CD4-positive, alpha-beta T cell treated with Interferon alpha-2 for 1 hour (primary cell): ENCODE results near the gene HDC.

Source experiments
- DNase-seq, 2 donors: peaks; one replicate each; pipeline ENCODE4 v3.0.0-alpha.2; 2020 to 2022

Gene HDC

GRCh38 chr15:50265620-50266019, at the start of gene HDC:
Gene HDC (minus strand): TSS chr15:50265726. CDS start chr15:50265623, 103 bp downstream.
- DNase-seq, result no peak

- no peak for DNase-seq
These were observed 47.1 kb upstream of the HDC start for GRCh38 chr15:50312636-50313035.

- no peak for DNase-seq
These were observed 42.3 kb upstream of the HDC start for GRCh38 chr15:50307799-50308198.

- DNase-seq, result no peak
These were observed 39.3 kb upstream of the HDC start for GRCh38 chr15:50304836-50305235.

GRCh38 chr15:50302581-50302980, 37.1 kb upstream of the HDC start:
- DNase-seq, result no peak

- DNase-seq, result no peak
These were observed 32.8 kb upstream of the HDC start for GRCh38 chr15:50298340-50298739.

- DNase-seq, result no peak
These were observed 30.4 kb upstream of the HDC start for GRCh38 chr15:50295966-50296365.

GRCh38 chr15:50289749-50290148, 24.2 kb upstream of the HDC start:
- DNase-seq, result no peak

- no peak for DNase-seq
These were observed 22.0 kb upstream of the HDC start for GRCh38 chr15:50287324-50288116.

GRCh38 chr15:50281427-50281826, 15.9 kb upstream of the HDC start:
- no peak for DNase-seq

- DNase-seq, result no peak
These were observed 14.7 kb upstream of the HDC start for GRCh38 chr15:50280271-50280670.

GRCh38 chr15:50278496-50278895, 13.0 kb upstream of the HDC start:
- no peak for DNase-seq

- no peak for DNase-seq
These were observed 11.8 kb upstream of the HDC start for GRCh38 chr15:50277370-50277769.

- DNase-seq, result no peak
These were observed 10.4 kb upstream of the HDC start for GRCh38 chr15:50275908-50276307.

- no peak for DNase-seq
These were observed 9.6 kb upstream of the HDC start for GRCh38 chr15:50275091-50275490.

- DNase-seq, result no peak
These were observed 2.1 kb upstream of the HDC start for GRCh38 chr15:50267577-50267976.

- DNase-seq, result peak; percentile 57 to 60
These were observed 3.0 kb downstream of the HDC start for GRCh38 chr15:50262533-50262932.

GRCh38 chr15:50261981-50262380, 3.5 kb downstream of the HDC start:
- peak in 1 of 2 donors; percentile 20 for DNase-seq

- no peak for DNase-seq
These were observed 4.5 kb downstream of the HDC start for GRCh38 chr15:50260969-50261496.

- no peak for DNase-seq
These were observed 6.2 kb downstream of the HDC start for GRCh38 chr15:50259276-50259675.

- no peak for DNase-seq
These were observed 7.6 kb downstream of the HDC start for GRCh38 chr15:50257924-50258323.

GRCh38 chr15:50257332-50257731, 8.2 kb downstream of the HDC start:
- DNase-seq, result no peak

GRCh38 chr15:50256188-50257041, 9.1 kb downstream of the HDC start:
- no peak for DNase-seq

GRCh38 chr15:50252556-50252955, 13.0 kb downstream of the HDC start:
- DNase-seq, result no peak
